GM23338 (cell line): ENCODE measurements around the gene HDGFL2. TPM values are rescaled to one million over a fixed set of nuclear protein-coding genes. Genes with fewer than 3 reads are reported as not detected.

Experiments
- ATAC-seq: fragments of 200-7000 bp; cut with Tn5 transposase; 3 replicates; pipeline ENCODE4 v1.9.1; 2020
- DNase-seq: peaks from one replicate; pipeline ENCODE4 v3.0.0-alpha.2; 2015; ENCODE audit warnings: low spot score
- H2AFZ ChIP-seq: fragments of 200-600 bp; sonication (generic); 2 replicates; pipeline ENCODE4 v1.8.0; 2016; ENCODE audit warnings: antibody characterized with exemption, mild to moderate bottlenecking, moderate library complexity
- H3F3A ChIP-seq: fragments of 200-600 bp; sonication (generic); replicated peaks from 2 replicates; pipeline ENCODE4 v1.8.0; 2017; ENCODE audit warnings: antibody characterized with exemption, mixed run types, low read depth
- H3K27ac ChIP-seq: fragments of 200-600 bp; sonication (generic); 2 replicates; pipeline ENCODE4 v1.6.1; 2016; ENCODE audit warnings: low read depth
- H3K27me3 ChIP-seq: fragments of 200-600 bp; sonication (generic); 2 replicates; pipeline ENCODE4 v1.8.0; 2016; ENCODE audit warnings: mild to moderate bottlenecking, mixed run types, moderate library complexity; ENCODE audit not compliant: insufficient read depth
- H3K36me3 ChIP-seq: fragments of 200-600 bp; sonication (generic); 2 replicates; pipeline ENCODE4 v1.8.0; 2016; ENCODE audit warnings: mild to moderate bottlenecking; ENCODE audit not compliant: insufficient read depth
- H3K4me1 ChIP-seq: fragments of 200-600 bp; sonication (generic); 2 replicates; pipeline ENCODE4 v1.8.0; 2016; ENCODE audit warnings: mild to moderate bottlenecking, moderate library complexity; ENCODE audit not compliant: insufficient read depth
- H3K4me2 ChIP-seq: fragments of 200-600 bp; sonication (generic); 2 replicates; pipeline ENCODE4 v1.7.1; 2017; ENCODE audit warnings: mixed run types
- H3K4me3 ChIP-seq: fragments of 200-600 bp; sonication (generic); 2 replicates; pipeline ENCODE4 v1.6.1; 2016; ENCODE audit warnings: mixed run types
- H3K79me2 ChIP-seq: fragments of 200-600 bp; sonication (generic); replicated peaks from 2 replicates; pipeline ENCODE4 v1.8.0; 2017; ENCODE audit warnings: mild to moderate bottlenecking; ENCODE audit not compliant: insufficient read depth
- H3K9me2 ChIP-seq: fragments of 200-600 bp; sonication (generic); 2 replicates; pipeline ENCODE4 v1.8.0; 2017; ENCODE audit not compliant: insufficient read depth
- H4K20me1 ChIP-seq: fragments of 200-600 bp; sonication (generic); replicated peaks from 2 replicates; pipeline ENCODE4 v1.8.0; 2017; ENCODE audit warnings: mild to moderate bottlenecking; ENCODE audit not compliant: insufficient read depth
- H3K27ac Mint-ChIP-seq: 2 replicates; pipeline ENCODE4 v1.8.0; 2020; ENCODE audit warnings: inconsistent platforms, mild to moderate bottlenecking, moderate library complexity, mixed read lengths
- H3K27me3 Mint-ChIP-seq: 3 replicates; pipeline ENCODE4 v1.8.0; 2022; ENCODE audit warnings: low read depth, mild to moderate bottlenecking, moderate library complexity, mixed read lengths, inconsistent platforms; ENCODE audit not compliant: insufficient read depth, poor library complexity
- H3K36me3 Mint-ChIP-seq: 3 replicates; pipeline ENCODE4 v1.8.0; 2021; ENCODE audit warnings: low read depth, mild to moderate bottlenecking, inconsistent platforms, moderate library complexity, mixed read lengths
- H3K4me1 Mint-ChIP-seq: 3 replicates; pipeline ENCODE4 v1.8.0; 2020; ENCODE audit warnings: mild to moderate bottlenecking, inconsistent platforms, mixed read lengths
- H3K4me3 Mint-ChIP-seq: 3 replicates; pipeline ENCODE4 v1.8.0; 2021; ENCODE audit warnings: moderate library complexity, mild to moderate bottlenecking, inconsistent platforms, mixed read lengths
- H3K9me3 Mint-ChIP-seq: 3 replicates; pipeline ENCODE4 v1.8.0; 2020; ENCODE audit warnings: moderate library complexity, mild to moderate bottlenecking, inconsistent platforms, mixed read lengths
- CREB1 ChIP-seq: fragments of 250-450 bp; sonication (Bioruptor Pico); IDR thresholded peaks from 2 replicates; pipeline ENCODE4 v1.5.0; 2020; ENCODE audit warnings: low read depth, mild to moderate bottlenecking, moderate library complexity
- CTCF ChIP-seq, 2 experiments: fragments of 200-600 bp in 1 of 2; sonication (generic) in 1 of 2; conservative IDR thresholded peaks; 2 replicates each; pipeline versions ENCODE4 v1.5.1 to v1.6.1; 2016 to 2017; ENCODE audit warnings: antibody characterized with exemption in 2 of 2, low read depth in 2 of 2, mild to moderate bottlenecking in 2 of 2, moderate library complexity in 1 of 2
- ETS1 ChIP-seq: IDR thresholded peaks from 2 replicates; pipeline ENCODE4 v1.6.1; 2016; ENCODE audit warnings: antibody characterized with exemption
- EZH2 ChIP-seq: fragments of 200-600 bp; sonication (generic); IDR thresholded peaks from one replicate; pipeline ENCODE4 v1.8.0; 2017; ENCODE audit warnings: antibody characterized with exemption, mild to moderate bottlenecking, low read depth; ENCODE audit not compliant: unreplicated experiment
- EZH2phosphoT487 ChIP-seq: fragments of 200-600 bp; sonication (generic); IDR thresholded peaks from one replicate; pipeline ENCODE4 v1.8.1; 2018; ENCODE audit warnings: antibody characterized with exemption; ENCODE audit not compliant: unreplicated experiment
- JUNB ChIP-seq: IDR thresholded peaks from one replicate; pipeline ENCODE4 v1.6.1; 2016; ENCODE audit warnings: antibody characterized with exemption; ENCODE audit not compliant: unreplicated experiment
- NANOG ChIP-seq: IDR thresholded peaks from 2 replicates; pipeline ENCODE4 v1.6.1; 2016; ENCODE audit warnings: antibody characterized with exemption, borderline replicate concordance
- POLR2AphosphoS5 ChIP-seq: IDR thresholded peaks from 2 replicates; pipeline ENCODE4 v1.6.1; 2016; ENCODE audit warnings: antibody characterized with exemption, low read depth
- REST ChIP-seq: IDR thresholded peaks from one replicate; pipeline ENCODE4 v1.6.1; 2018; ENCODE audit warnings: antibody characterized with exemption; ENCODE audit not compliant: unreplicated experiment
- STAT1 ChIP-seq: IDR thresholded peaks from one replicate; pipeline ENCODE4 v1.6.1; 2016; ENCODE audit warnings: antibody characterized with exemption; ENCODE audit not compliant: unreplicated experiment
- ZNF114 ChIP-seq: fragments of 250-450 bp; sonication (Bioruptor Pico); IDR thresholded peaks from 2 replicates; pipeline ENCODE4 v1.5.0; 2020; ENCODE audit warnings: mild to moderate bottlenecking, moderate library complexity
- ZNF331 ChIP-seq: fragments of 250-450 bp; sonication (Bioruptor Pico); IDR thresholded peaks from 2 replicates; pipeline ENCODE4 v1.5.0; 2020; ENCODE audit warnings: low read depth, mild to moderate bottlenecking, moderate library complexity
- ZNF462 ChIP-seq: fragments of 250-450 bp; sonication (Bioruptor Pico); IDR thresholded peaks from 2 replicates; pipeline ENCODE4 v1.5.0; 2020; ENCODE audit warnings: mild to moderate bottlenecking, moderate library complexity
- polyA plus RNA-seq: library from polyadenylated mRNA; unstranded; fragments of >200 nt; fragmentation: Nextera tagmentation; extraction: Ambion mirVana; gene quantifications from 2 replicates; pipeline ENCODE4 v1.2.1, GENCODE V29; 2016
- total RNA-seq: library from RNA; depleted of rRNA; stranded (reverse); fragments of >200 nt; shearing (Covaris generic); gene quantifications from 2 replicates; pipeline ENCODE4 v1.2.3, GENCODE V29; 2014

The HDGFL2 gene
- total and polyA plus RNA-seq, 2 experiments from 2014 or later: 64.8 to 113 TPM

GRCh38 chr19:4491446-4491845, 19.3 kb downstream of the HDGFL2 start:
- no peaks in the 10 kb centered on the region; the same call in 1 of the 2 replicates for H4K20me1 ChIP-seq
- H2AFZ ChIP-seq: no peak overlapping the region
- Mint-ChIP-seq H3K4me1 (no peaks in the 10 kb centered on the region), H3K27me3 (no peaks in the 10 kb centered on the region), H3K4me3 (no peak overlapping the region), H3K9me3 (no peaks in the 10 kb centered on the region; the same call in 2 of the 3 replicates), H3K36me3 (peaks cover 41% of the 10 kb centered on the region), H3K27ac (no peak overlapping the region)
- peaks cover 21% of the 10 kb centered on the region; the same call in 1 of the 2 replicates for H3K36me3 ChIP-seq
- H3K27ac ChIP-seq: no peak overlapping the region
- H3F3A ChIP-seq: 0 out of 2 replicates have a peak, but pooled peaks cover 9% of the 10 kb centered on the region
- TF ChIP-seq CREB1: no peak
- TF ChIP-seq REST: no peak
- no peak for TF ChIP-seq STAT1
- no peak for TF ChIP-seq ZNF462 (CRISPR knock-in tag)
- TF ChIP-seq EZH2phosphoT487: no peak
- TF ChIP-seq JUNB: no peak
- TF ChIP-seq POLR2AphosphoS5: no peak
- TF ChIP-seq ZNF114 (CRISPR knock-in tag): no peak
- no peak for TF ChIP-seq ETS1
- TF ChIP-seq NANOG: no peak
- TF ChIP-seq ZNF331 (CRISPR knock-in tag): no peak
- TF ChIP-seq EZH2: no peak
- no peak for TF ChIP-seq CTCF (conservative IDR thresholded peaks at IDR 0.05; ENCODE audit: low read depth in 2 of 2)
- H3K4me3 ChIP-seq: no peak overlapping the region
- no peaks in the 10 kb centered on the region for H3K9me2 ChIP-seq
- ATAC-seq (no peak), DNase-seq (no peak)
- H3K27me3 ChIP-seq: no peaks in the 10 kb centered on the region
- H3K4me2 ChIP-seq: no peak overlapping the region
- no peaks in the 10 kb centered on the region for H3K79me2 ChIP-seq
- H3K4me1 ChIP-seq: no peaks in the 10 kb centered on the region
